Tibial artery (tissue), 4 donors: ENCODE results near the gene SERPINF2.

Experiments
- DNase-seq, 2 donors: peaks; one replicate each; pipeline ENCODE4 v3.0.0-alpha.2; 2019
- H3K27ac ChIP-seq, 2 donors: fragments of 200-600 bp; sonication (generic) in 1 of 2; 1 replicate in 1 of 2; 2 replicates in 1 of 2; pipeline ENCODE4 v1.5.1; 2018 to 2019; ENCODE audit warnings: mild to moderate bottlenecking in 1 of 2
- H3K27me3 ChIP-seq, 2 donors: fragments of 200-600 bp; sonication (generic) in 1 of 2; one replicate each; pipeline versions ENCODE4 v1.5.1 to v1.6.0; 2016 to 2019
- H3K36me3 ChIP-seq, 3 donors: fragments of 200-600 bp; sonication (generic) in 2 of 3; one replicate each; pipeline ENCODE4 v1.5.1; 2016 to 2019; ENCODE audit warnings: mild to moderate bottlenecking in 2 of 3
- H3K4me1 ChIP-seq, 4 donors: fragments of 200-600 bp; sonication (generic) in 2 of 4; 1 replicate in 3 of 4; 2 replicates in 1 of 4; pipeline ENCODE4 v1.5.1; 2016 to 2019
- H3K4me3 ChIP-seq, 2 donors: fragments of 200-600 bp; sonication (generic) in 1 of 2; 1 replicate in 1 of 2; 2 replicates in 1 of 2; pipeline ENCODE4 v1.5.1; 2018 to 2019; ENCODE audit warnings: mild to moderate bottlenecking in 2 of 2
- H3K9me3 ChIP-seq, 3 donors: fragments of 200-600 bp; sonication (generic) in 1 of 3; one replicate each; pipeline ENCODE4 v1.5.1; 2016 to 2019
- intact Hi-C: fragments of 100-400 bp; cut with DNase I; formaldehyde crosslinking; loops from one replicate; pipeline ENCODE4 v1.15.0; 2023; ENCODE audit warnings: low total_unique reads
- TF ChIP-seq, protein P1 (sequence below), 2 experiments: fragments of 200-600 bp in 1 of 2; fragments of 450-650 bp in 1 of 2; IDR thresholded peaks; one replicate each; pipeline ENCODE4 v1.5.1; 2017 to 2019; ENCODE audit warnings: antibody characterized with exemption in 2 of 2, mild to moderate bottlenecking in 1 of 2, moderate library complexity in 1 of 2

The SERPINF2 gene

DNA sequence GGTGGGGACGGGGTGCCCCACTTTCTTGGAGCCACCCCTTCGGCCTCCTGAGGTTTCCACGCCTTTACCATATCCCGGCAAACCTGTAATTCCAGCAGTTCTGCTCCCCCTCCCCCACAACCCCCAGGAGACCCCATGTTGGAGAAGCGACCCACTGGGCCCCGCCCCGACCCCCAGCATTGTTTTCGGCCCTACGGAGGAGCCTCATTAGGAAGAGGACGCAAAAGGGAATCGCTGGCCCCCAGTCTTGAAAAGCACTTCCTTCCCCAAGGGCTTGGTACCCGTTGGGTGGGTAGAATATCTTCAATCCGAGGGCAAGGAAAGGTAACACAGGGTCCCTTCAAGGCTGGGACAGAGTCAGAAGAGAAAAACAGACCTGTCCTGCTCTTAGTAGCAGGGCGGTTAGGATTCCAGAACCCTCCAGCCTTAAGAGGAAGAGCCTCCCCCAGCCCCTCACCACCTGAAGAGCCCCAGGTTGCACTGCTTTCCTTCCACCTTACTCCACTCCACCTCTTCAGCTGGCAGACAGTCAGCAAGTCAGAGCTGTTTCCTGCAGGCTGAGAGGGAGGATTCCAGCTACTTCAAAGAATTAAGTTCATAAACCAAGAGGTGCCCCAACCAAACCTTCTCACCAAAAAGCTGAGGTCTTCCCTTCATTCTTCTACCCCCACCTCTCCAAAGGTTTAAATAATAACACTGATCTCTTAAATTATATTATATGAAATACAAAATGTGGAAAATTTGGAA is 31.7 kb upstream of the SERPINF2 start:
- intact Hi-C loops = loop anchor here (5.0 to 10.0 kb wide), 2 partner anchors 39 to 324 kb away; partner anchors contain the start of gene DPH1
- Histone ChIP-seq H3K4me1 (peaks cover 0 to 51% (median 47%) of the 10 kb centered on the region in 4 donors), H3K36me3 (peaks cover 16 to 43% (median 26%) of the 10 kb centered on the region in 3 donors)

DNA sequence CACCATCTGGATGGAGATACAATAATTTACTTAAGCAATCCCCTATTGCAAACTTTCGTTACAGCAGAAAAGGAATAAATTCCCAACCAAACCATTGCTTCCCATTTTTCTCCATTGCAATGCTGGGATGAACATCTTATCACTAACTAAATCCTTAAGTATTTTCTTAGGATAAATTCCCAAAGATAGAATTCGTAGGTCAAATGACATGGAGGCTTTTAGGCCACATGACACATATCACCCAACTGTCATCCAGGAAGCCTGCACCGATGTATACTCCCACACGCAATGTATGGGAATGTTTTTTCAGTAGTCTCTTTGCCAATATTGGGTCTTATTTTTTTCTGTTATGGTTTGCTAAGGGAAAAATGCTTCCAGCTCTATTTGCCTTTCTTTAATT is 30.9 kb upstream of the SERPINF2 start:
- Histone ChIP-seq H3K27me3 (no peaks in the 10 kb centered on the region), H3K9me3 (no peaks in the 10 kb centered on the region), H3K4me3 (no peak overlapping the region), H3K36me3 (peaks cover 16 to 42% (median 26%) of the 10 kb centered on the region in 3 donors), H3K27ac (peak overlapping the region; percentile 86 to 98), H3K4me1 (peaks cover 0 to 51% (median 47%) of the 10 kb centered on the region in 4 donors)
- intact Hi-C loops = loop anchor here (5.0 to 10.0 kb wide), 2 partner anchors 40 to 323 kb away; partner anchors contain the start of gene DPH1
- TF ChIP-seq, protein P1, sequence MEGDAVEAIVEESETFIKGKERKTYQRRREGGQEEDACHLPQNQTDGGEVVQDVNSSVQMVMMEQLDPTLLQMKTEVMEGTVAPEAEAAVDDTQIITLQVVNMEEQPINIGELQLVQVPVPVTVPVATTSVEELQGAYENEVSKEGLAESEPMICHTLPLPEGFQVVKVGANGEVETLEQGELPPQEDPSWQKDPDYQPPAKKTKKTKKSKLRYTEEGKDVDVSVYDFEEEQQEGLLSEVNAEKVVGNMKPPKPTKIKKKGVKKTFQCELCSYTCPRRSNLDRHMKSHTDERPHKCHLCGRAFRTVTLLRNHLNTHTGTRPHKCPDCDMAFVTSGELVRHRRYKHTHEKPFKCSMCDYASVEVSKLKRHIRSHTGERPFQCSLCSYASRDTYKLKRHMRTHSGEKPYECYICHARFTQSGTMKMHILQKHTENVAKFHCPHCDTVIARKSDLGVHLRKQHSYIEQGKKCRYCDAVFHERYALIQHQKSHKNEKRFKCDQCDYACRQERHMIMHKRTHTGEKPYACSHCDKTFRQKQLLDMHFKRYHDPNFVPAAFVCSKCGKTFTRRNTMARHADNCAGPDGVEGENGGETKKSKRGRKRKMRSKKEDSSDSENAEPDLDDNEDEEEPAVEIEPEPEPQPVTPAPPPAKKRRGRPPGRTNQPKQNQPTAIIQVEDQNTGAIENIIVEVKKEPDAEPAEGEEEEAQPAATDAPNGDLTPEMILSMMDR (IDR thresholded peaks at IDR 0.05) = no peak
- DNase-seq = no peak

More for the DNA sequence above, 31.7 kb upstream of the SERPINF2 start:
- Histone ChIP-seq H3K27me3 (no peaks in the 10 kb centered on the region), H3K9me3 (no peaks in the 10 kb centered on the region), H3K4me3 (peak overlapping the region; percentile 66 to 97), H3K27ac (peak overlapping the region; percentile 86 to 98)
- TF ChIP-seq, protein P1 (IDR thresholded peaks at IDR 0.05) = no peak
- DNase-seq = no peak

- Histone ChIP-seq H3K36me3 (peaks cover 16 to 38% (median 24%) of the 10 kb centered on the region in 3 donors), H3K9me3 (no peaks in the 10 kb centered on the region), H3K27me3 (no peaks in the 10 kb centered on the region), H3K4me3 (peak overlapping the region in 1 of 2 donors; percentile 14), H3K4me1 (peaks cover 0 to 51% (median 47%) of the 10 kb centered on the region in 4 donors), H3K27ac (peak overlapping the region; percentile 86 to 98)
- no peak for DNase-seq
- intact Hi-C loops = loop anchor here (5.0 to 10.0 kb wide), 2 partner anchors 40 to 323 kb away; partner anchors contain the start of gene DPH1
- TF ChIP-seq, protein P1 (IDR thresholded peaks at IDR 0.05) = no peak
Observed at GRCh38 chr17:1712271-1712670, 30.4 kb upstream of the SERPINF2 start.

GRCh38 chr17:1713160-1713877 is 29.4 kb upstream of the SERPINF2 start:
- Histone ChIP-seq H3K4me1 (peaks cover 0 to 60% (median 55%) of the 10 kb centered on the region in 4 donors), H3K27me3 (no peaks in the 10 kb centered on the region), H3K4me3 (peak overlapping the region; percentile 92 to 95), H3K36me3 (peaks cover 16 to 29% (median 20%) of the 10 kb centered on the region in 3 donors), H3K9me3 (no peaks in the 10 kb centered on the region), H3K27ac (peak overlapping the region; percentile 98 to 100)
- TF ChIP-seq, protein P1 (IDR thresholded peaks at IDR 0.05) = no peak
- intact Hi-C loops = loop anchor here (5.0 to 10.0 kb wide), 2 partner anchors 41 to 321 kb away; partner anchors contain the start of gene DPH1
- DNase-seq = no peak

DNA sequence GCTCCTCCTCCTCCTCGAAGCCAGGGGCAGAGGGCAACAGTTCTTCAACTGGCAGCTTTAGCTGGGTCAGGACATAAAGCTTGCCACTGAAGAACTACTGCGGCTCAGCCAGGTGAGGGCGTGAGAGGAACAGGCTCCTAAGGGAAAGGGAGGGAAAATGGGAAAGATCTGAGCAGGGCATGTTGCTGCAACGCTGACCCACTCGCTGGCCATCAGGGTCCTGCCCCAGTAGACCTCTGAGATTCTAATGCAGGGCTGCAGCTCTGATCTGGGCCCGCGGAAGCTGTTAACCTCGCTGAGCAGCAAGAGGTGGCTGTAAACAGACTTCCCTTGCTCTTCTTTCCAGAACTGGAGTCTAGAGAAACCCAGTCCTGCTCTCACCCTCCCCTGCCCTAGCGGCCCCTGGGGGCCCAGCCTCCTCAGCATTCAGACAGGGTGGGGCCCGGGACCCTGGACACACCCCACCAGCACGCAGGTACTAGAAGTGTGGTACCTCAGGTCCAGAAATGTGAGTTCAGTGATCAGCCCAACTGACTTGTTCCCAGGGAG is 28.7 kb upstream of the SERPINF2 start:
- Histone ChIP-seq H3K27me3 (no peaks in the 10 kb centered on the region), H3K9me3 (no peaks in the 10 kb centered on the region), H3K4me3 (peak overlapping the region; percentile 92 to 95), H3K27ac (peak overlapping the region; percentile 98 to 100), H3K36me3 (peaks cover 16 to 29% (median 20%) of the 10 kb centered on the region in 3 donors), H3K4me1 (peaks cover 0 to 61% (median 56%) of the 10 kb centered on the region in 4 donors)
- intact Hi-C loops = loop anchor here (5.0 to 10.0 kb wide), 2 partner anchors 42 to 321 kb away; partner anchors contain the start of gene DPH1
- TF ChIP-seq, protein P1 (IDR thresholded peaks at IDR 0.05) = peak; percentile 10 to 16
- peak in 1 of 2 donors; percentile 70 for DNase-seq
